ENCODE measurements around the gene SEZ6L2.
"Not testable (repeated sequence)": the region's sequence is repeated elsewhere in the genome, so short reads cannot be mapped to it uniquely, and the experiment has no call there.

Gene SEZ6L2

GRCh38 chr16:29909851-29910250 lies 10.5 kb upstream of the SEZ6L2 start:
- not testable (repeated sequence) for DNase-seq (ENCODE audit: low spot score)

GRCh38 chr16:29909391-29909790 lies 10.0 kb upstream of the SEZ6L2 start:
- no peak for DNase-seq (ENCODE audit: low spot score)

- DNase-seq (ENCODE audit: low spot score) = no peak
These were observed 9.4 kb upstream of the SEZ6L2 start for GRCh38 chr16:29908719-29909220.

- DNase-seq (ENCODE audit: low spot score) = no peak
These were observed 8.6 kb upstream of the SEZ6L2 start for GRCh38 chr16:29907973-29908372.

- no peak for DNase-seq (ENCODE audit: low spot score)
These were observed 7.3 kb upstream of the SEZ6L2 start for GRCh38 chr16:29906520-29907244.

GRCh38 chr16:29905668-29906067 lies 6.3 kb upstream of the SEZ6L2 start:
- DNase-seq (ENCODE audit: low spot score) = no peak

GRCh38 chr16:29904947-29905346 lies 5.6 kb upstream of the SEZ6L2 start:
- DNase-seq (ENCODE audit: low spot score) = no peak

GRCh38 chr16:29903590-29903989 lies 4.2 kb upstream of the SEZ6L2 start:
- no peak for DNase-seq (ENCODE audit: low spot score)

GRCh38 chr16:29901607-29901945 lies 2.2 kb upstream of the SEZ6L2 start:
- DNase-seq (ENCODE audit: low spot score) = no peak

- DNase-seq (ENCODE audit: low spot score) = no peak
These were observed 1.7 kb upstream of the SEZ6L2 start for GRCh38 chr16:29900888-29901606.

- peak; percentile 47 for DNase-seq (ENCODE audit: low spot score)
These were observed 945 bp upstream of the SEZ6L2 start, which contains the start of gene ASPHD1 for GRCh38 chr16:29900102-29900887. TSS of gene ASPHD1 (plus strand) at chr16:29900488. CDS start at chr16:29900972, 484 bp downstream.

- DNase-seq (ENCODE audit: low spot score) = no peak
These were observed 390 bp downstream of the SEZ6L2 start for GRCh38 chr16:29898804-29899515.

- no peak for DNase-seq (ENCODE audit: low spot score)
These were observed 1.1 kb downstream of the SEZ6L2 start for GRCh38 chr16:29898135-29898803.

GRCh38 chr16:29897333-29897732 lies 2.0 kb downstream of the SEZ6L2 start:
- no peak for DNase-seq (ENCODE audit: low spot score)

- no peak for DNase-seq (ENCODE audit: low spot score)
These were observed 2.5 kb downstream of the SEZ6L2 start for GRCh38 chr16:29896841-29897240.

- no peak for DNase-seq (ENCODE audit: low spot score)
These were observed 5.0 kb downstream of the SEZ6L2 start for GRCh38 chr16:29894352-29894751.

- DNase-seq (ENCODE audit: low spot score) = no peak
These were observed 5.8 kb downstream of the SEZ6L2 start for GRCh38 chr16:29893553-29893952.

GRCh38 chr16:29892458-29892813 lies 6.9 kb downstream of the SEZ6L2 start:
- no peak for DNase-seq (ENCODE audit: low spot score)

- no peak for DNase-seq (ENCODE audit: low spot score)
These were observed 7.6 kb downstream of the SEZ6L2 start for GRCh38 chr16:29891525-29892457.

GRCh38 chr16:29889372-29889771 lies 10.0 kb downstream of the SEZ6L2 start:
- not testable (repeated sequence) for DNase-seq (ENCODE audit: low spot score)

Data from kidney capillary endothelial cell (primary cell).